HG03575 (cell line): ENCODE results near the gene WDR59.
"Not testable (repeated sequence)": the region's sequence is repeated elsewhere in the genome, so short reads cannot be mapped to it uniquely, and the experiment has no call there.

Experiments used
- ATAC-seq: cut with Tn5 transposase; IDR thresholded peaks from one replicate; pipeline ENCODE4 v1.9.1; 2021; ENCODE audit not compliant: unreplicated experiment, insufficient number of reproducible peaks, low FRiP score; ENCODE audit errors: extremely low read depth

Gene WDR59

DNA sequence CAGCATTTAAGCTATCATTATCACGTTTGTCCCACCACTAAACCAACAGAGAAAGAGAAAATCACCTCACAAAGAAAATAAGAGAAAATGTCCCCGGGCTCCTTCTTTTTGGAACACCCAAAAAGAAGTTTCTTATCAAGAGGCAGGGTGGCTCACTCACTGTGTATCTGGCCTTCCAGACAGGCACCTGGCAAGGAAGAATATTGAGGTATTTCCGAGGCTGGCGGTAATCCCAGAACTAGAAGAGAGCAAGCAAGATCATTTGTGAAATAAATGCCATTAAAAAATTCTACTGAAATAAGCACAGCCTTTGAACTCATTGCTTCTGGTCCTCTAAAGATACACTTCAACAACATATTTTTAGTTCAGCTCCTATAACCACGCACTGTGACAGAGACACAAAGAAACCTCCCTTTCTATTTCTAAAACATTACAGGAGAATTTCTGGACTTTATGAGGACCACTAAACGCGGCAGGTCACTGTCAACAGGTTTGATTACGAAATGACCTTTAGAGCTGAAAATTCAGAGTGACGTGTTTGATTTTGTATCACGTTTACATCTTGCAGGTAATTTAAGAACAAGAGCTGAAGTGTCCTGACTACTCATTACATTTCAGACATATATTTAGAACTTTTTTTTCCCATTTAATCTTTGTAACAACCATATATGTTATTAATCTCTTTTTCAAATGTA, 61.0 kb downstream of the WDR59 start:
- ATAC-seq = no peak

DNA sequence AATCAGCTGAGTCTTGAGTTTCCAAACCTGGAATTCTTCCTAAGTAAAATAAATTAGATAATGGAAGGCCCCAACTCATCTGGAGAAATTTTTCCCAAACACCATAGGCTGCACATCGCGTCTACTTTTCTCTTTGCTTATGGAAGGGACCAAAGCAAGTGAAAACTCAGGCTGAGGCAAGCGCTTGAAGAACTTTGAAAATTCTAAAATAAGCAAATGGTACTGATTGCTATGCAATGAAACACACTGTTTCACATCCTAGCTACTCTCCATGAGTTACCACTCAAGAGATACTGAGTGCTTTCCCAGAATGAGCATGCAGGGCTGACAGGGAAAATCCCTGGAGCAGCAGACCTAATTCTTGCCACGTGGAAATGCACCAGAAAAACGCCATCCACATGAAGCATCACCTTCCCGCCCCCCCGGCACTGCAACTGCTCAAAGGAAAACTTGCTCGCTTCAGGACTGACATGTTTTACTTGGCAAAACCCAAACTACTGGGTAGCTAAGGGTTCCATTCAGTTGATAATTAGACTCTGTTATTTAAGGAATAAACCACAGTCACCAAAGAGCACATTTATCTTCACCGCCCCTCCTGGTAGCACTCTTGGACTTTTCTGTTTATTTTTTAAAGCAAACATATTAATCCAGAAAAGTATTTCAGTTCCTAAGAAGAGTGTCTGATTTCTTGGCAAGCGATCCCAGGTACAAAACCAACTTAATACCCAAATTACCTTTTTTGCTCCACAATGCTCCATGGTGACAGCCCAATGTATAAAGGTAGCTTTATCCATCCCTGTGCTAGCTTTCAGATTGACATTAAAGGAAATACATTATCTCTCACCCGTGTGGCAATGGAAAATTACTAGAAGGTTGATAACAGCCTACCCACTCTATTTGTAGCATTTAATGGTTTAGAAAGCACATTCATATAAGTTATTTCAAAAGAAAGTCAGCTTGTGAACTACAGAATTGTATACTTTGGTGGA, 62.5 kb downstream of the WDR59 start:
- ATAC-seq = no peak

DNA sequence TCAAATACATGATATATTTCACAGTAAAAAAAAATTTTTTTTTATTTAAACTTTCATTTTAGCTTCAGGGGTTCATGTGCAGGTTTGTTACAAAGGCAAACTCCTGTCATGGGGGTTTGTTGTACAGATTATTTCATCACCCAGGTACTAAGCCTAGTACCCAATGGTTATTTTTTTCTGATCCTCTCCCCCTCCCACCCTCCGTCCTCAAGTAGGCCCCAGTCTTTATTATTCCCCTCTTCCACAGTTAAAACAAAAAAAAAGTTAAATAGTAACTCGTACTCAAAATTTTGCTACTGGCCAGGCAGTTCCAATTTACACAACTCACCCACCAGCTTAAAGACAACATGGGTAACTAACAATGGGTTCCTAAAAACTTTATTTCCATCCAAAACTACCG, 63.9 kb downstream of the WDR59 start:
- no peak for ATAC-seq

DNA sequence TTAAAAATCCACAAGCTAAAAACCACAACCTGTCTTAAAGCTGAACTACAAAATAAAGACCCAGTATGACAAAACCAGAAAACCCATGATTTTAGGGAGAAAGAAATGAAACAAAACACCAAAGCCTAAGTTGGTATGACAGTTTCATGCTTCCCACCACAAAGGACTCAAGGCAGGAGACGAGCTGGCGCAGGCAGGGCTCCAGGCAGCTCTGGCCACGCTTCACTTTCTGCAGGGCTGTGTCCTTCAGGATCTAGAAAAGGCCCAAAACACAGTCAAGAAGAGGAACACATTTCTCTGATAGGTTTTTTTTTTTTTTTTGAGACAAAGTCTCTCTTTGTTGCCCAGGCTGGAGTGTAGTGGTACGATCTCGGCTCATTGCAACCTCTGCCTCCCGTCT, 75.3 kb downstream of the WDR59 start:
- no peak for ATAC-seq

DNA sequence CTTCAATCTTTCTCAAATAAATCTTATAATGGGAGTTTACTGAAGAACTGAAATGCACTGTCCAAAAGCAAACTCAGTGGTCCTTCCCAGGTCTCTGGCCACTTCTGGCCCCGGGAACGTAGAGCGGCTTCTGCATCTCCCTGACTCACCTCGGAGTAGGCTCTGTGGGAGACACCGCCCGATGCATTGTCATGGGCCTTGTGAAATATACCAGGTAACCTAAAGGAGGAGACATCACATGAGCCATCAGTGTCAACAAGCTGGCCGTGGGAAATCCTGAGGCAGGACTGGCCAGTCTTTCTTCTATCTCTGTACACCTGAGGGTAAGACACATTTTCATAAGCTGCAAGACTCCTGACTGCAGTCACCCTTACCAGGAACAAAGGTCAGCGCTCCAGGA, 76.2 kb downstream of the WDR59 start:
- ATAC-seq = not testable (repeated sequence)

DNA sequence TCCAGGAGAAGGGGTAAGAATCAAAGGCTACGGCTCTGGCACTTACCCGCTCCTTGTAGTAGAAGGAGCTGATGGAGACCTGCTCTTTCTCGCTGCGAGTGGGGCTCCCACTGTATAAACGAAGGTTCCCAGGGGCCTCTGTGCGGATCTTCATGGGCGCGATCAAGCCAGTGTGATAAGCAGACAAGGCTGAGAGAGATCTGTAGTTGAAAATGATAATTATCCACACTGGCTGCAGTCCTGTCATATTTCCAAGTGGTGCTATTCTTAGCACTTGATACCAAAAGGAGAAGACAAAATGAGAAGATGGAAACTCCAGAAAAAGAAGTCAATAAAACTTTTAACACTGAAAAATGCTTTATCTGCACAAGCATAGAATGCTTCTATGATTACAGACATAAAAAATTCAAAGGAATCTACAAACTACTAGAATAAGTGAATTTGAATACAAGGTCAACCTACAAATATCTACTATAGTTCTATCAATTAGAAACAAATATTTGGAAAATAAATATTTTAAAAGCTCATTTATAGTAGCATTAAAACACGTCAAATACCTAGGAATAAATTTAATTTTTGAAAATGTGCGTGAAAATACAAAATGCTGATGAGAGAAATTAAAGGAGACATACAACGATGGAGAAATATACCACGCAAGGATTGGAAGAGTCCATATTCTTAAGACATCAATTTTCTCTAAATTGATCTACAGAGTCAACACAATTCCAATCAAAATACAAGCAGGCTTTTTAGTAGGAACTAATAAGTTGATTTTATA, 80.8 kb downstream of the WDR59 start:
- no peak for ATAC-seq

DNA sequence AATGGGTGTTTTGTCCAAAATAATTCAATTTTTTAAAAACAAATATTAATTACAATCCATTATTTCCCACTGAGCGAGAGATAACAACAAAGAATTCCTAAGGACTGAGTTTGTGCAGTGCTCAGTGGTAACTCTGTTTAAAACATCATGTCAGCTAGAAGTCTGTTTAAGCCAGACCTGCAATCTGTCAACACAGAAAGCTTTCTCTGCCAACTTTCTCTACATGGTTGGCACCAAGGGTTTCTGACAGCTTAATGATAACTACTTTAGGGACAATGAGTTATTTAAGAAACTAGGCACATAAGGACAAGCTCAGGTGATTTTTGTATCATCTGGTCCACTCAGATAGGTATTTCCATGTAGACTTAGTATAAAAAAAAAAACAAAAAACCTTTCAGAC, 81.8 kb downstream of the WDR59 start:
- ATAC-seq = no peak

DNA sequence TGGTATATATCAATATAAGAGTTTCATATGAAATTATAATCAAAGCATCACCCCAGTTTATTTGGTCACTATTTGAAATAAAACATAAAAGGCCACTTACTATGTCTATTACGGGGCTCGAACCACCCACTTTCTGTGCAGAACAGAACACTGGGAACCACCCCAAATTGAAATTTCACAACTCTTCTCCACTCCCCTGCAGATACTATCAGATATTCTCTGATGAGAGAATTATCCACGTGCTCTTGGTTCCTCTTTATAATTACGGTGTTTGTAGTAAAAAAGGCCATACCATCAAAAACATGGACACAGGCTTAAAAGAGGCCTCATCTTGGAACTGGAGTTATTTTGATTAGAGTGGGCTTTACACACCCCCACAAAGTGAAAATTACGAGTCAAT, 82.8 kb downstream of the WDR59 start:
- ATAC-seq = no peak

DNA sequence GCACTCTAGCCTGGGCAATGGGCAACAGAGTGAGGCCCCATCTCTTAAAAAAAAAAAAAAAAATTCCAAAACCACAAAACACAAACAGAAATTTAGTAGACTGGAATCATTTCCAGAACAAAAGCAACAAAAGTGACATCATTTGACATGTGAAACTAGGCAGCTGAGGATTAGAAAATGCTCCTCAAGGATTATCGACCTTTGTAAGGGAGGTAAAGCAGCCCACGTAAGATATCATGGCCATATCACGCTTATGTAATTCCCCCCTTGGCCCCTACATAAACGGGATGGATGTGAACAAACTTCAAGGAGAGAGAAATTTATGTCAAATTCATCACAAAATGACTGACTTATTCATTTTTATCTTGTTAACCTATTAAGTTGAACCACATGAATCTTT, 83.3 kb downstream of the WDR59 start:
- ATAC-seq = no peak

DNA sequence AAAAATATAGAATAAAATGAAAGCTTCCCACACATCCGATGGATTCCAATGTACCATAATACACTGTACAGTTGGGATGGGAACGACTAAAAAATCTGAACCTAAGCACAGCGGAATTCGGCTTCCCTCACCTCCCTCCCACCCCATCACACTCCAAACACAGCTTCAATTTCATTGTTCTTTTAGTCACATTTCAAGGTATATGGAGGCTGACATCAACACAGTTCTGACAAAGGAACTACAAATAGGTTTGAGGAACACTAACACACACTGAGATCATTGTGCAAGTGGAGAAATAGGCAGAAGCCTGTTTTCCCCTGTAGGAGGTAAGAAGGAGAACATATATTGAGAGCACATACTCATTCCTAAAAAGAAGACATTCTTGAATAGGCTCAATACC, 85.1 kb downstream of the WDR59 start:
- ATAC-seq = no peak

DNA sequence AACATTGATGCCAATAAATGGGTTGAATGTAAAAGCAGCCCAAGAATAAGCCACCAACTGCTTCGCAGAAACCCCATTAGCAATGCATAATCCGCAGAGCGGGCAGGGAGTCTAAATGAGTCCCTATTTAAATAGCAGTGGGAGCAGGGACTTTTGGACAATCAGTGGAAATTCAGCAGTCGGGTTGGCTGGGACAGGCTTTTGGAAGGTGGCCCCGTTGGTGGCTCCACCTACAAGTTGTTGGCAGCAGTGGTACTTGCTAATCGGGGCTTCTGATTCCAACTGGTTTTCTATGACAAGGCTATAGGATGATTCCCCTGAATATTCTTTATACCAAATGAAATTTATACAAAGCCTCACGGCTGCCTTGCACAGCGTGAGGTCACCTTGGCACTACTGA, 86.3 kb downstream of the WDR59 start:
- ATAC-seq = no peak

DNA sequence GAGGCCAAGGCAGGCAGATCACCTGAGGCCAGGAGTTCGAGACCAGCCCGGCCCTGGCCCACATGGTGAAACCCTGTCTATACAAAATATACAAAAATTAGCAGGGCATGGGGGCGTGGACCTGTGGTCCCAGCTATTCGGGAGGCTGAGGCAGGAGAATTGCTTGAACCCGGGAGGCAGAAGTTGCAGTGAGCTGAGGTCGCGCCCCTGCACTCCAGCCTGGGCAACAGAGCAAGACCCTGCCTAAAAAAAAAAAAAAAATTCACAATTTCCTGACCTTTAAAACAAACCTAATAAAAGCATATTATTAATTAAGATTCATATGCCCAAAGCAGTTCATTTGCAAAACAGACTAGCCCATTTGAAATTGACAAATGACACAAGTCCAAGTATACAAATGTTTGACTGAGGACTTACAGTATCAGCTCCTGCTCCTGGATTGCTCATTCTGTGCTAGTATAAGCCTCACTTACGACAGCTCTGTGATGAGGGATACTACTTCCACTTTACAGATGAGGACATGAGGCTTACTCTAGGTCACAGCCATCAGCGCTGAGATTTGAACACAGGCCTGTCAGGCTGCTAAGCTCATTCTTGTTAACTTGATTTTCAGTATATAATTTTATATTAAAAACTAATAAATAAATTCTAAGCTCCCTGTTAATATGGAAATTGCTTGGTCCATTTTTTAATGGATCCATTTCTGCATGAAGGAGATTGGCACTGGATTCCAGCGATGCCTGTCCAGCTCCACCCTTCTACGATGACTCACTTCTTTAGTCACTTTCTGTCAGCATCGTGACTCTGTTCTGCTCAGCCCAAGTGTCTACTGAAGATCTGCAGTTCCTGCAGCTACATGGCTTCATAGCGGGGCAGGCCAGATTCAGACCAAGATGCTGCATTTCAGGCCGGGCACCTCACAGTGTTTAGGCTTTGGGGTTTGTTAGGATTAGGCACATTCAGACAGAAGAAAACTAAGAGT, 88.2 kb downstream of the WDR59 start:
- no peak for ATAC-seq

DNA sequence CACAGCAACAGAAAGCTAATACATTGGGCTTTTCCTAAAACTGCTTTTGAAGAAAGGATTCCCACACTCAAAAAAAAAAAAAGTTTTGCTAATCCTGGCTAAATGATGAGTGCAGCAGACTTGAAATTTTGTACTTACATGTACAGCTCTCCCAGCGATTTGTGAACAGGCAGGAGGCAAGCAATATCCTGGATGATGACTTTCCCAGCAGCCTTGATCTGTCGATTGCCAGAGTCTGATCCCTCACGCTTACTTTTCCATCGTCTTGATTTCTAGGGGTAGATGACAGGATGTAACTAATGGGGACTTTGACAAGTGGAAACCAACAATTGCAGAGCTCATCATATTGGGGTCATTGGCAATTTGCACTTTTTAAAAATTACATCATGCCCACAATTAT, 91.4 kb downstream of the WDR59 start:
- no peak for ATAC-seq

DNA sequence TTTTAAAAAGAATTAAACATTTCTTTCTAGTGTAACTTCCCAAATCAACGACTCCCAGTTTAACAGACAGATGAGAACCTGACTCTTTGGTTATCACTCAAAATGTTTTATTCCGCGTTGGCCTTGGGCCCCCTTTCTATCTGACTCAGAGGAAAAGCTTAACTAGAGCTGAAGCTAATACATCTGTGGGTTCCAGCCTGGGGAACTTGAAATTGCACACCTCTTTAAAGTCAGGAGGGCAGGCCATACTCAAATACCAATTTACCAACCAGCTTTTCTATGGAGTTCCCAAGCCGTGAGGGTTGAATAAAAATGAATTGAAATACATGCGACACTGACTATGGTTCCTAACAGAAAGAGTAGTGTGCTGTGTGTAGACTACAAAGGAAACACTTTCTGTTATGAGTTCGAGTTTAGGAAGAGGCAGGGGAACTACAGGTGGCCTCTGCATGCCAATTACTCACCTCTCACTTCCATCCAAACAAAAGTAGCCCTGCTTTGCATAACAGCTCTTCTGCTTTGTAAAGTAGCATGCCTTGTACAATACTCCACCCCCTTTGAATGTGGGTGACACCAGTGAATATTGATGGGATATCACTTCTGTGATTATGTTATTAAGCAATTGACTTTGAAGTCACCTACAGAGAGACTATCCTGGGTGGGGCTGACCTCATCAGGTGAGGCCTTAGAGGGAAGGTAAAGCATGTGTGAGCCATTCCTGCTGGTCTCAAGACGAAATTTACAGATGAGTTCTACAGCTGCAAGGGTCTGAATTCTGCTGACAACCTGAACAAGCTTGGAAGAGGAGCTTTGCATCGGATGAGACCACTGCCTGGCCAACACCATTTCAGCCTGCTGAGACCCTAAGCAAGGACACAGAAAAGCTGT, 92.1 kb downstream of the WDR59 start:
- peak; percentile 68 for ATAC-seq

DNA sequence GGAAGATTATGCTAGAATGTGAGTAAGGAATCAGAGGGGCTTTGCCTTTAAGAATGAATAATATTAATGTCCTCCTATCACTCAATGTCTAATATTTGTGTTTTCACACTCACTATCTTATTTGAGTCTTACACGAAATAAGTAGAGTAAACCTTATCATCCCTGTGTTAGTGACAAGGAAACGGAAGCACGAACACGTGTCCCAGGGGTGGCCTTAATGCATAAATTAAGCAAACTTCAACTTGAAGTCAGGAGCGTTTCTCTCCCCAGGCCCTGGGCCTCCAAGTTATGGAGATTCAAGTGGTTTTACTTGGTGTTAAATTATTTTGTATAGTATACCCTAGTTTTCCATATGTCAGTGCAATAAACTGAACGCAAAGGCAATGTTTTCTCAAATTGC, 96.0 kb downstream of the WDR59 start:
- no peak for ATAC-seq

DNA sequence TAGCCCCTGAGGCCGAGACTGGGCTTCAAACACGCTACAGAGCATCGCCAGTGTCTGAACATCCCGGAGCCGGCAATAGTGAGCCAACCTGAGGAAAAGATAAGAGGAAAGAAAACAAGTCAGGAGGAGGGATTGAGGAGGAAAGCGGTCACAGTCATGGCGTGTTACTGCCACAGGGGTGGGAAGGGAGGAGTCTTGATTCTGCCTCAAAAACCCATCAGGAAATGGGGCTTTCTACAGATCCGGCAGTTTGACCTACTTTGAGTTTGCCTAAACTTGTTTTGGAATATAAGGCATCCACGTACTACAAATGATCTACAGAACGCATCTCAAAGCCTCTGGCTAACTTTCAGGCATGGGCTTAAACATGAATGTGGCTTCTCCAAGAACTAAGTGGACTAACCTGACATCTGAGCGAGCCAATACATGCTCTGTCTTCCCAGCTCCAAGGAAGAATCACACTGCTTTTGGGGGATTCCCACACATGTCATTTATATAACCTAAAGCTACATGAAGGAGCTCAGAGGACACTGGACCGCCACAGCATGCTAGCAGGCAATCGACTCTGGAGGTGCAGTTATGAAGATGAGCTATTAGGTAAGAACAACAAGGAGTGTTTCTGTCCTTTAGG, 96.6 kb downstream of the WDR59 start:
- ATAC-seq = no peak

DNA sequence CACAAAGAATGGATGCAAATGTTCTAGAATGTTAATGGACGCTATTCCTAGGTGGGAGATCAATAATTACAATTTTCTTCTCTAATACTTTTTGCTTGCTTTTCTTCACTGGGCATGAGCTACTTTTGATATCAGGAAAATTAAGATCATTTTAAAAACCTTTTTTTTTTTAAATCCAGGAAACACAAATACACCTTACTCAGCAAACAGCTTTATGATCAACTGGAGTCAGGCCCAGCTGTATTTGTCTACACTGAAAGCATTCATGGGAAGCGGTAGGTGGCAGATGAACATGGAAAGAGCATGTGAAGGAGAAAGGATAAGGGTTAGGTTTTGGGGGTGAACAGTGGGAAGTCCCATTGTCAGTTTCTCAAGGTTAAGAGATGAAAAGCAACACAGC, 97.8 kb downstream of the WDR59 start:
- no peak for ATAC-seq
